HG03066 (cell line): ENCODE data around the gene C5orf15.

Experiments used
- ATAC-seq: cut with Tn5 transposase; IDR thresholded peaks from one replicate; pipeline ENCODE4 v1.9.1; 2021; ENCODE audit warnings: low read depth; ENCODE audit not compliant: unreplicated experiment

C5orf15 gene

GRCh38 chr5:133925866-133926488 is 42.4 kb downstream of the C5orf15 start:
- ATAC-seq, result no peak

DNA sequence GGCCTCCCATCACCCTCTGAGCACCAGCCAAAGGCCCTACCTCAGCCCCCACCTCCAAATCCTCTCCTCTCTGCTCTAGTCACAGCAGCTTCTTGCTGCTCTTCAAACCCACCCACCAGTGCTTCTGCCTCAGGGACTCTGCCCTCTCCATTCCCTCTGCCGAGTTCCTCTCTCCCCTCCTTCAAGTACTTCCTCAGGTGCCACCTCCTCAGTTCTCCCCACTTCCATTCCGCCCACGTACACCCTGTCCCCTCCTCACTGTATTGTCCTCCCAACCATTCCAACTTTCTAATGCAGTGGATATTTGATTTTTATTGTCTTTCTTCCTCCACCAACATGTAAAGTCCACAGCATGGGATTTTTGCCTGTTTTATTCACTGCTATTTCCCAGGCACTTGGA is 43.2 kb downstream of the C5orf15 start:
- ATAC-seq, result no peak

DNA sequence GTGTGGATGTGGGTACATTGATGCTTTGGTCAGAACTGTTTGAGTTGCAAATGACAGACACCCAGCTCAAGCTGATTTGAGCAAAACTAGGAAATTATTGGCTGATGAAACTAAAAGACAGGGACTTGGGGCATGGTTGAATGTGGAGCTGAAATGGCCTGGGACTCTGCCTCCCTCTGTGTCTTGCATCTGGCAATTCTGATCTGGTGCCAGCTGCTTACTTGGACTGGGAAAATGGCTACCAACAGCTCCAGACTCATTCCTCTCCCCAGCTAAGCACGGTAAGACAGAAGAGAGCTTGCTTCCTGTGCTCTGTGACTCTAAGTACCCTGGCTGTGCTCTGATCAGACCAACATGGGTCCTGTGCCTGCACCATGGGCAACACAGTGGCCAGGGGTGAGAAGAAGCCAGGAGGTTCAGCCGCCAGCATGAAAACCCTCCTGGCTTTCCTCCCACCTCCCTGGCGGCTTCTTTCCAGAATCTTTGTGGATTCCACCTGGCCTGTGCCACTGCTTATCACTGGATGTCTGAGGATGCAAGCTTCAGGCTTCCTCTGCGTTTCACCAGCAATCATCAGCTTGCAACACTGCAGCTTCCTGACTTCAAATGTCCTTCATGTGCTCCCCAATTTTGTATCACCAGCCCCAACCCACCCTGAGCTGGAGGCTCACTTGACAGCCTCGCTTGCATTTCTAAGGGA is 44.1 kb downstream of the C5orf15 start:
- ATAC-seq, result no peak

DNA sequence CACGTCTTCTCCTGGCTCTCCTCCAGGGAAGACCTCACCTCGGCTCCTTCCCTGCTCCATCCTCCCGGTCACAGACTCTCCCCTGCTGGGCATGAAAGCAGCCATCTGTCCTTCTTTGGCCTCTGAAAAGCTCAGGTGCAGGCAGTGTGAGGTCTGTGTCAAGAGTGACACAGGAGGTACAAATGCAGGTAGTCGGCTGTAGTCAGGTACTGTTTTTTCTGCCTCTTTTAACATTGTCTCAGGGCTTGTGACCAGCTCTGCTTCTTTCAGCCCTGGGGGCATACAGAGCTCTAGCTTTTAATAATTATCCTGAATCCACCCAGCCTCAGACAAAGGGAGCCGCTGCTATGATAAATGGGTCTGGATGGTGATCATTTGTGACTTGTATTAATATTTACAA is 46.4 kb downstream of the C5orf15 start:
- ATAC-seq, result no peak

DNA sequence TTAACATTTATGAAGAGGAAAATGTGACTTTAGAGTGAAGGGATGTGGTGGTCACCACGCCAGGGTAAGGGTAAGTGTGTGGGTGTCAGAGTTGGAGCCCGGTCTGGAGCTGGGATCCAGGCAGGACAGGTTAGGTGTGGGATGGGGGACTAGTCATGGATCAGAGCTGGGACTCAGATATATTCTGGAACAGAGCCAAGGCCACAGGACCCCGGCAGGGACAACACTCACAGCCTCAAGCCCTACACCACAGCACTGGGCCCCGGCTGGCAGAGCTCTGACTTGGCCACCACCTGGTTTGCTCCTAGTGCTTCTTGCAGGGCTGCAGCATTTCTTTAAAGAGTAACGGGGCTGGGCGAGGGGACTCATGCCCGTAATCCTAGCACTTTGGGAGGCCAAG is 47.4 kb downstream of the C5orf15 start:
- ATAC-seq, result no peak

- ATAC-seq, result no peak
Measured at GRCh38 chr5:133919148-133920136, 49.0 kb downstream of the C5orf15 start.

DNA sequence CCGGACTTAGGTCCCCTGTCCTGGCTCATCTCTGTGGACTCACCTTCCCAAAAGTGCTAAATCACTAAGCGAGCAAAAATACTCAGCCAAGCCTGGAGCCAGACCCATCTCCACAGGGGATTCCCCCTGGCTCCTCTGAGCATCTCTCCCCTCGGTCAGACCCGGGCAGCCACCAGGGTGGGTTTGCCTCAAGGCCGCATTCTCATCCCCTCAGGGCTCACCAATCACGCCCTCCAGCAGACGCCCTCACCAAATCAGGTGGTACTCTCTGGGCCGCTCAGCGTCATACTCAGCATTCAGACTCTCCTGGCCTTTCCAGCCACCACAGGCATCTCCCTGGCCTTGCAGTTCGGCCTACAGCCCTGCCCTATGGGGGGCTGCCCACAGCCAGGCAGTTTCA is 49.7 kb downstream of the C5orf15 start:
- ATAC-seq, result no peak

- ATAC-seq, result no peak
Measured at GRCh38 chr5:133918316-133918715, 50.1 kb downstream of the C5orf15 start.

- no peak for ATAC-seq
Measured at GRCh38 chr5:133917785-133918184, 50.6 kb downstream of the C5orf15 start.

DNA sequence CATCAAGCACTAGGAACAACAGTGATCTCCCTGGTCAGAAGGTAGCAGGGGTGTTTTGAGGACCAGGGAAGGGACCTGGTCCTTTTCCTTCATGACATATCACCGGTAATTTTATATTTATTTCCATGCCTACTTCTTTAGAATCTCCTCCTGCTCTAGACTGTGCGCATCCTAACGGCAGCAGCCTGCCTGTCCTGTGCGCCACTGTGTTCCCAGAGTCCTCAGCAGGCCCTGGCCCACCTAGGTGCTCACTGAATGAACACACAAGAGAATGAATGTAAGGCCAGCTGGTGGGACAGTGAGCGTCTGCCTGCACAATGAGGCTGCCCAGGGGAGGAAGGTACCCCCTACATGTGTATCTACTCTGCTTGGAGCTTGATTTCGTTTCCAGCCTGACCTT is 51.5 kb downstream of the C5orf15 start:
- no peak for ATAC-seq

- ATAC-seq, result no peak
Measured at GRCh38 chr5:133916479-133916878, 51.9 kb downstream of the C5orf15 start.

DNA sequence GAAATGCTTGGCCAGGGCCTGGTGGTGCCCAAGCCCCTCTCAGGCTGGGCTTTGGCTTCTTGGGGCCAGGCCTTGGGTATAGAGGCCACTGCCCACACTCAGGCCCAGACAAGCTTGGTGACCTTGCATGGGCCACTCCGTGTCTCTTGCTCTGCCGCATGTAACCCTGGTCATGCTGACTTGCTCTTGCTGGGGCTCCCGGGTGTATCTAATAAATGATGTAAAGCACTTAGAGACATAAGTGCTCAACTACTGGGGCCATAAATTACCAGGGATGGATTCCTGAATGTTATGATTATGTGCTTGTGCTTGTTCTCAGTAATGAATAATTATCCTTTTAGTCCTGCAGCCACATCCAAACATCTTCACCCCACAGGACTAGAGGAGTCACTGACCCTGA is 54.0 kb downstream of the C5orf15 start:
- ATAC-seq, result no peak

DNA sequence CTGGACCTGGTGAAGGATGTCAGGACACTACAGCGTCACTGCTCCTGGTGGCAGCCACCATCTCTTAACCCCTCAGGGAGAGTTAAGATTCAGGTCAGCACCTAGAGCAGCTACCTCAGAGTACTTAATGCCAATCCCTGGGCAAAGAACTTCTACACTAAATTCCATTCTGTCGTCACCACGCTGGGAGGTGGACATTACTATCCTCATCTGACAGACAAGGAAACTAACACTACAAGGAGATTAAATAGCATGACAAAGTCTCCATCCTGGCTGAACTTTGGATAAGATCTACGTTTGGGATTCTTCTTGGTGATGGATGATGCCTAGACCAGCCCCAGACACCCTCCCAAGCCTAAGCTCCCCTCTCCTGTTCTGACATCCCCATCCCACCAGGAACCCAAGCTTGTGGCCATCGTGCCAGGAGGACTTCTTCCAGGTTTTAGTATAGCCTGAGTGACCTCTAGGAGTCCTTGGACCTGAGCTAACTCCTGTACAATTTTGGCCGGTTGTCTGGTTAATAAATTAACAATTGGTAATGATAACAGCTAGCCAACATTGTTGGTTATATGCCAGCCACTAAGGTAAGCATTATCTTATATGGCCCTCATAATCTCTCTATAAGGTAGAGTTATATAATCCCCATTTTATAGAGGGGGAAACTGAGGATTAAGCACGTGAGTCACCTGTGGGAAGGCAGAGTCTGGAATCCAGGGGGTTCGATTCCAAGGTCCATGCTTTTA is 54.8 kb downstream of the C5orf15 start:
- ATAC-seq, result no peak

GRCh38 chr5:133912951-133913350 is 55.5 kb downstream of the C5orf15 start:
- ATAC-seq, result no peak

GRCh38 chr5:133910571-133910970 is 57.9 kb downstream of the C5orf15 start:
- no peak for ATAC-seq

DNA sequence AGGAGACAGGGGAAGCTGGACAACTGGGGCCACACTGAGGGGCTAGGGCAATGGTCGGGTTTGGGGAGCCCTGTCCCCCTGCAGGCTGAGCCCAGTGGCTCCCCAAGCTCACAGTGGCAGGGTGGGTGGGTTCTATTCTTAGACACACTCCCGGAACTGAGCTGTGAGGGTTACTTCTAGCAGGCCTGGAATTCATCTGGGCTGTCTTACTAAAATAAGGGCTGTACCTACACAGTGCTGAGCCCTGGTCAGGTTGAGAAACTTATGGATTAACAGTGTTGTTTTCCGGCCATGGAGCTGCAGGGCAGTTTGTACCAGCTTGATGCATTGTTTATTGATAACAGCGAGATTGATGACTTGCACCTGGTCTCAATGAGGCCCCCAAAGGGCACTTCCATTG is 58.8 kb downstream of the C5orf15 start:
- ATAC-seq, result no peak

GRCh38 chr5:133907075-133907474 is 61.4 kb downstream of the C5orf15 start:
- no peak for ATAC-seq

DNA sequence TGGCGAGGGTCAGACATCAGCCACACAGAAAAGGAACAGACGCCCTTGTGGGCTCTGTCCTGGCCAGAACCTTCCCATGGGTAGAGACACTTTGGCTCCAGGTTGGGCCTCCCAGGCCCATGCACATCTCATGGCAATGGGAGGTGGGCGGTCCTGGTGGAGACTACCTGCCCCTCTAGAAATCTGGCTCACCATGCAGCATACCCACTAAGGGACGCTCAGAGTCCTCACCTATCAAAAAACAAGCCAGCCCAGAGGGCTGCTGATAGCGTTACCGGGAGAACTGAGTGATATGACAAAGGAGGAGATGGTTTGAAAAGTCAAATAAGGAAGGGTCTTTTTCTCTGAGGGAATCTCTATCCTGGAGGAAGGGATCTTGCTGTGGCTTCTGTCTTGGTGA is 62.1 kb downstream of the C5orf15 start:
- ATAC-seq, result no peak
